Upper lobe of left lung (tissue), 6 donors: ENCODE data around the gene BMPR1B. TPM values are rescaled to one million over a fixed set of nuclear protein-coding genes. Genes with fewer than 3 reads are reported as not detected.

Experiments
- ATAC-seq, 2 donors: fragments of 200-7000 bp; cut with Tn5 transposase; one replicate each; pipeline ENCODE4 v1.9.1; 2022; ENCODE audit warnings: mild to moderate bottlenecking in 2 of 2, moderate library complexity in 2 of 2; ENCODE audit not compliant: low FRiP score in 2 of 2
- DNase-seq, 2 donors: peaks; one replicate each; pipeline ENCODE4 v3.0.0-alpha.2; 2019 to 2020
- H3K27ac ChIP-seq, 4 donors: fragments of 200-600 bp; sonication (generic); one replicate each; pipeline ENCODE4 v1.5.1; 2016 to 2019
- H3K27me3 ChIP-seq, 4 donors: fragments of 200-600 bp; sonication (generic); one replicate each; pipeline ENCODE4 v1.5.1; 2017 to 2019
- H3K36me3 ChIP-seq, 4 donors: fragments of 200-600 bp; sonication (generic); one replicate each; pipeline ENCODE4 v1.5.1; 2016 to 2019
- H3K4me1 ChIP-seq, 4 donors: fragments of 200-600 bp; sonication (generic); one replicate each; pipeline ENCODE4 v1.5.1; 2018 to 2019
- H3K4me3 ChIP-seq, 4 donors: fragments of 200-600 bp; sonication (generic); one replicate each; pipeline ENCODE4 v1.5.1; 2017 to 2019; ENCODE audit warnings: mild to moderate bottlenecking in 2 of 4, moderate library complexity in 1 of 4
- H3K9me3 ChIP-seq, 4 donors: fragments of 200-600 bp; sonication (generic); one replicate each; pipeline ENCODE4 v1.5.1; 2018 to 2019
- CTCF ChIP-seq, 6 experiments: fragments of 450-650 bp in 4 of 6; fragments of 200-600 bp in 2 of 6; sonication (generic) in 2 of 6; IDR thresholded peaks; one replicate each; pipeline ENCODE4 v1.5.1; 2016 to 2019; ENCODE audit warnings: antibody characterized with exemption in 6 of 6
- EP300 ChIP-seq, 4 donors: sonication (generic); formaldehyde crosslinking; IDR thresholded peaks; one replicate each; pipeline ENCODE4 v1.5.1; 2017; ENCODE audit warnings: antibody characterized with exemption in 4 of 4, control low read depth in 2 of 4
- POLR2A ChIP-seq, 4 donors: fragments of 450-650 bp; IDR thresholded peaks; one replicate each; pipeline ENCODE4 v1.5.1; 2016 to 2017; ENCODE audit warnings: antibody characterized with exemption in 4 of 4, mild to moderate bottlenecking in 2 of 4
- POLR2AphosphoS5 ChIP-seq, 2 donors: sonication (generic); formaldehyde crosslinking; IDR thresholded peaks; one replicate each; pipeline ENCODE4 v1.5.1; 2017; ENCODE audit warnings: antibody characterized with exemption in 2 of 2
- WGBS, 2 donors: methylation state at CpG; one replicate each; pipeline ENCODE4 v1.1.5; 2017 to 2018; 5-methylcytosine and 5-hydroxymethylcytosine counted together
- total RNA-seq, 6 donors: library from RNA; depleted of rRNA in 4 of 6; stranded (reverse); fragments of >200 nt in 4 of 6; gene quantifications; one replicate each; pipeline versions ENCODE4 v1.1.0 to v1.2.1, GENCODE V29; 2016 to 2021
- donor health status: DM: no; HTN: no; CAD: no; lungs with moderate emphysema.
- donor health status: DM: no; HTN: yes; CAD: no; lungs with severe emphysema.

Gene BMPR1B
- total RNA-seq, 6 donors from 2014 or later: 0.78 to 7.7 (median 3.5) TPM

GRCh38 chr4:94957030-94957429 is 199.3 kb downstream of the BMPR1B start:
- no peak overlapping the region for H3K27ac ChIP-seq
- H3K27me3 ChIP-seq: no peaks in the 10 kb centered on the region
- H3K4me1 ChIP-seq: no peaks in the 10 kb centered on the region
- H3K9me3 ChIP-seq: no peaks in the 10 kb centered on the region
- TF ChIP-seq POLR2A (IDR thresholded peaks at IDR 0.05) (no peak), CTCF (IDR thresholded peaks at IDR 0.05) (no peak)
- ATAC-seq (no peak), DNase-seq (no peak)
- no peak overlapping the region for H3K4me3 ChIP-seq
- no peaks in the 10 kb centered on the region for H3K36me3 ChIP-seq
- 48 to 50% methylated on average over 3 of the region's 3 CpGs for WGBS, 2 donors

GRCh38 chr4:94959307-94959706 is 201.6 kb downstream of the BMPR1B start:
- ATAC-seq (no peak), DNase-seq (no peak)
- Histone ChIP-seq H3K36me3 (no peaks in the 10 kb centered on the region), H3K27ac (no peak overlapping the region), H3K27me3 (no peaks in the 10 kb centered on the region), H3K4me3 (no peak overlapping the region), H3K4me1 (no peaks in the 10 kb centered on the region), H3K9me3 (no peaks in the 10 kb centered on the region)
- TF ChIP-seq POLR2A (IDR thresholded peaks at IDR 0.05): no peak
- TF ChIP-seq POLR2AphosphoS5 (IDR thresholded peaks at IDR 0.05): no peak
- TF ChIP-seq EP300 (IDR thresholded peaks at IDR 0.05): no peak
- TF ChIP-seq CTCF (IDR thresholded peaks at IDR 0.05): no peak
- 92 to 97% methylated on average over 1 of the region's 1 CpG for WGBS, 2 donors

- H3K27ac ChIP-seq: no peak overlapping the region
- DNase-seq (no peak), ATAC-seq (no peak)
- 78% methylated on average over 1 of the region's 1 CpG for WGBS, 2 donors
- no peaks in the 10 kb centered on the region for H3K9me3 ChIP-seq
- no peak overlapping the region for H3K4me3 ChIP-seq
- no peaks in the 10 kb centered on the region for H3K36me3 ChIP-seq
- no peak for TF ChIP-seq EP300 (IDR thresholded peaks at IDR 0.05)
- no peak for TF ChIP-seq POLR2AphosphoS5 (IDR thresholded peaks at IDR 0.05)
- no peak for TF ChIP-seq POLR2A (IDR thresholded peaks at IDR 0.05)
- no peak for TF ChIP-seq CTCF (IDR thresholded peaks at IDR 0.05)
- no peaks in the 10 kb centered on the region for H3K27me3 ChIP-seq
- no peaks in the 10 kb centered on the region for H3K4me1 ChIP-seq
Measured at GRCh38 chr4:94960708-94961107, 203.0 kb downstream of the BMPR1B start.

- Histone ChIP-seq H3K9me3 (no peaks in the 10 kb centered on the region), H3K27ac (no peak overlapping the region), H3K4me3 (no peak overlapping the region), H3K36me3 (no peaks in the 10 kb centered on the region), H3K4me1 (no peaks in the 10 kb centered on the region), H3K27me3 (no peaks in the 10 kb centered on the region)
- no peak for ATAC-seq
- no peak for TF ChIP-seq POLR2AphosphoS5 (IDR thresholded peaks at IDR 0.05)
- TF ChIP-seq EP300 (IDR thresholded peaks at IDR 0.05): no peak
- no peak for TF ChIP-seq POLR2A (IDR thresholded peaks at IDR 0.05)
- TF ChIP-seq CTCF (IDR thresholded peaks at IDR 0.05): no peak
- no peak for DNase-seq
- 78 to 89% methylated on average over 2 of the region's 2 CpGs for whole genome bisulfite sequencing, 2 donors
Measured at GRCh38 chr4:94961420-94961819, 203.7 kb downstream of the BMPR1B start.

GRCh38 chr4:94962484-94962883 is 204.7 kb downstream of the BMPR1B start:
- Histone ChIP-seq H3K4me1 (no peaks in the 10 kb centered on the region), H3K9me3 (no peaks in the 10 kb centered on the region), H3K4me3 (no peak overlapping the region), H3K27me3 (no peaks in the 10 kb centered on the region), H3K36me3 (no peaks in the 10 kb centered on the region), H3K27ac (no peak overlapping the region)
- TF ChIP-seq POLR2AphosphoS5 (IDR thresholded peaks at IDR 0.05): no peak
- TF ChIP-seq POLR2A (IDR thresholded peaks at IDR 0.05): no peak
- TF ChIP-seq CTCF (IDR thresholded peaks at IDR 0.05): no peak
- no peak for TF ChIP-seq EP300 (IDR thresholded peaks at IDR 0.05)
- no peak for DNase-seq
- no peak for ATAC-seq
